HG03460 (cell line): ENCODE measurements around the gene EXOC6.
"Not testable (repeated sequence)": the region's sequence is repeated elsewhere in the genome, so short reads cannot be mapped to it uniquely, and the experiment has no call there.

Experiments used
- ATAC-seq: cut with Tn5 transposase; IDR thresholded peaks from one replicate; pipeline ENCODE4 v1.9.1; 2021; ENCODE audit not compliant: unreplicated experiment

The EXOC6 gene

DNA sequence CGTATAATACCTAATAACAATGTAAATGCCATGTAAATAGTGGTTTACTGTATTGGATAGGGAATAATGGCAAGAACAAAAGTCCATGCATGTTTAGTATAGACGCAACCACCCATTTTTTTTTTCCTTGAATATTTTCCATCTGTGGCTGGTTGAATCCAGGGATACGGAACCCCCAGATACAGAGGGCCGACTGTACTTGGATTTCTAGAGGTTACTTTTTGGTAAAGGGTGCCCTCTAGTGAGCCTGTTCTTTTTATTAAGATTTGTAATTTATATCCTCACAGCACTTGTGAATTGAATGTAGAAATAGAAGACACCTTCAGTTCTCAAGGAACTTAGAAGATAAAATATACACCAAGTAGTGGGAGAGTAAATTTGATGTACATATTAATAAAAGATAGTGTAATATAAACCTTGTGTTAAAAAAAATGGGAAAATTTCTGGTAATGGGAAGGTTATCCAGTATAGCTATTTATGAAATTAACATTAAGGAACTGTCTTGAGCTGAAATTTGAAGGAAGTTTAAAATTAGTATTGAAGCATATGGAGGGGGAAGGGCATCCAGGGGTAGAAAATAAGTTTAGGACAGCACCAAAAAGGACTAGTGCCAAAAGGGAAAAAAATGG, 32.0 kb downstream of the EXOC6 start:
- ATAC-seq: no peak

DNA sequence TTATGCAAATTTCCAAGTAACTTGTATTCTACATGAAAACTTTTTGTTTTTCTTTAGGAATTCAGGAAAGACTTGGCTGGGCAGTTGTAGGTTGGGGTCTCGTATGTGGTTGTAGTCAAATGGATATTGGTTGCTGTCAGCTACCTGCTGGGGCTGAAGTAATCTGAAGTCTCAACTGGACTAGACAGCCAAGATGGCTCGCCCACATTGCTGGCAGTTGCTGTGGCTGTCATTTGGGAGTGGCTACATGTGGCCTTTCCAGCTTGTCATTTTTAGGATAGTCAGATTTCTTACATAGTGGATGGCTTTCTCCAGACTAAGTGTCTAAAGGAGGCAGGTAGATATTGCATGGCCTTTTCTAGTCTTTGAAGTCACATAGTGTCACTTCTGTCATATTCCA, 32.6 kb downstream of the EXOC6 start:
- no peak for ATAC-seq

DNA sequence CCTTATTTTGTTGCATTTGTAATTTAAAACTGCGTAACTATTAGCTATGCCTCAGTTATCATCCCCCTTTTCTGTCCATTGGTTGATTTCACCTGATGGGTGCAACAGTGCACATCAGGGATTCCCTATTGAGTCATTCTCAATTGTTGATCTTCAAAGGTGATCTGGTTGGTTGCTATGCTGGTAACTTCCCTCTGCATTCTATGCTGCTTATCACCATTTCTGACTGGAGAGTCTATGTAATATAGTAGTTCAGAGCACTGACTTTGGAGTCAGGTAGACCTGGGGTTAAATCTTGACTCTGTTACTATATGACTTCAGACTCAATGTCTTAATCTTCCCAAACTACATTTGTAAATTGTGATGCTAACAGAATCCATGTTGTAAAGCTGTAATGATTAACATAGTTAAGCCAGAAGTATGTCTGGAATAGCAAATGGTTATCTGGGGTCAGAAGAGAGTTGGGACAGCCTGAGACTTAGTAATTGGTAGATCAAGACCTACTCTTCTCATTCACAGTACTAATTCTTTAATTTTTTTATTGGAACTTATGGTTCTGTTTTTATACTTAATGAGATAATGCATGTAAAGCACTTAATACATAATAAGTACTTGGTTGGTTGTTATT, 38.1 kb downstream of the EXOC6 start:
- ATAC-seq: no peak

DNA sequence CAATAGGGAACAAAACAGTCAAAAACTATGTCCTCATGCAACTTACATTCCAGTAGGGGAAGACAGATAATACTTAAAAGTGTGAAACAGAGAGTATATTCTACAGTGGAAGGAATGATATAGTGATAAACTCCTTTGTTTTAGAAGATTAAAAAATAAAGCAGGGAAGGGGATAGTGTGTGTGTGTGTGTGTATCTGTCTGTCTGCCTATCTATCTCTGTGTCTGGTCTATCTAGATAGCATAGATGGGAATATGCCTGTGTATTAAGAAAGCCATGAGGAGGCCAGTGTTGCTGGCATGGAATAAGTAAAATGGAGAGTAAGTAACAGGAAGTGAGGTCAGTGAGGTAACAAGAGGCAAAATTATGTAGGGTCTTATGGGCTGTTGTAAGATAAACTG, 42.2 kb downstream of the EXOC6 start:
- no peak for ATAC-seq

DNA sequence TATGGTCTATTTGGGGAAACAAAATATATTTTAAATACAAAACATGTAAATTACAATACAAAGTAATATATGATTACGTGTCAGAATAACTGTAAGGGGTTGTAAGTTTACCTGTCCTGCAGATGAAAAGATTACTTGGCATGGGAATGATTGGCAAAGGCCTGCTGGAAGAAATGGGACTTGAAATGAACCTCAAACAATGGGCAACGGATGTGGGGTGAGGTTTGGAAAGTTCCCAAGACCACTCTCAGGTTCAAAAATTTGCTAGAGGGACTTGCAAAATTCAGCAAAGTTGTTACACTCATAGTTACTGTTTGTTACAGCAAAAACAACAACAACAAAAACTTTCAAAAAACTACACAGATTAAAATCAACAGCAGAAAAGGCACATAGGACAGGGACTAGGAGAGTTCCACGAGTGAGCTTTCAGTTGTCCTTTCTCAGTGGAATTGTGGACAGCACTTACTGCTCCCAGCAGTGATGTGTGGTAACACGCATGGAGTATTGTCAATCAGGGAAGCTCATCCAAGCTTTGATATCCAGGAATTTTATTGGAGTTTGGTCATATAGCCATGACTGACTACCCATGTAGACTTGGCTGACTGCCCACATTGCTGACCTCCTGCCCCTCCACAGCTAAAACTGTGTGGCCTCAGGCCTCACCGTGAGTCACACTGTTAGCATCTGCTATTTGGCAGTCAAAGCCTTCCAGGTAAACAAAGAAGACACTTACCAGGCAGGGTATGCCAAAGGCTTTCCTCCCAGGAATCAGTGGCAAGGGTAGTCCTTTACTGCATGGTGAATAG, 43.8 kb downstream of the EXOC6 start:
- no peak for ATAC-seq

DNA sequence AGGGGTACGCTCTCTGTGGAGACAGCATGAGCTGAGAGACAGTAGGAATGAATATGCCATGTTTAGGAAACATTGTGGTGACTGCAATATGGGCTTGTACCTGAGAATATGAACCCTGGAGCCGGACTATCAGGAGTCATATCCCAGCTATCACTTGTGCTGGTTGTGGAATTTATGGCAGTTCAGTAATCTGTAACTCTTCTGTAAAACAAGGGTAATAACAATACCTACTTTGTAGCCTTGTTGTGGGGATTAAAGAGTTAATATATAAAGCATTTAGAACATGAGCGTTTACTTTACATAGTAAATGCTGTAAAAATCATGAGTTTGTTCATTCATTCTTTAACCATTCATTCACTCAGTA, 44.4 kb downstream of the EXOC6 start:
- no peak for ATAC-seq

DNA sequence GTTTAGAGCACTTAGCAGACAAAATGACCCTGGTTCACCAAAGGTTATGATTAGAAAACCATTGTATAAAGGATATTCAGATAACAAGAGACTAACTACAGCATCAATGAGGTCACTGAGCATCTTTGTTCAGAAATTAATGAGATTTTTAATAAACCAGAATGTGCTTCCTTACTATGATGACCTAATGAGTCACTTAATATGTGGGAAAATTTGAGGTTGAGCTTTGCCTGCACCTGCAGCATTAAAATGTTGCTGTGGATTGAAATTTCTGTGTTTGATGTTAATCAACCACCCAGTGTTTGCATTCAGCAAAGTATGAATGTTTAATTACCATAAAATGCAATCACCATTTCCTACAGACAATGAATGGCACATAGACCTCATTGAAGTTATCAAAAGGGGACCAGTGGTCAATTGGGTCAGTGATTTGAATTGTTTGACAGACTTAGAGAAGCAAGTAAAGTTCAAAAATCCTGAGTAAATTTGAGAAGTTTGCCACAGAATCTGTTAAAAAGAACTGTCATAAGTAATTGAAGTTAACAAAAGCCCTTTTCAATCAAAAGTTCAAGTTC, 45.8 kb downstream of the EXOC6 start:
- ATAC-seq: no peak

DNA sequence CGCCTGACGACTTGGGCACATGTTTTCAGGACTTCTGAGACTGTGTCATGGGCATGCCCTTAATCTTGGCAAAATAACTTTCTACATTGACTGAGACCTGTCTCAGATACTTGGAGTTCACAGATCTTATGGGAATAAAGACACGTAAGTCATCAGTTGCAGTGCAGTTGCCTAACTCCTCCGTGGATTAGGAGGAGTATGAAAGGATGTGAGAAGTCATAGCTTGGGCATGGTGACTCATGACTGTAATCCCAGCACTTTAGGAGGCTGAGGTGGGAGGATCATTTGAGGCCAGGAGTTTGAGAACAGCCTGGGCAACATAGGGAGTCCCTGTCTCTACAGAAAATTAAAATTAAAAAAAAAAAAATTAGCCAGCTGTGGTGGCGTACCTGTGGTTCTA, 49.6 kb downstream of the EXOC6 start:
- no peak for ATAC-seq

DNA sequence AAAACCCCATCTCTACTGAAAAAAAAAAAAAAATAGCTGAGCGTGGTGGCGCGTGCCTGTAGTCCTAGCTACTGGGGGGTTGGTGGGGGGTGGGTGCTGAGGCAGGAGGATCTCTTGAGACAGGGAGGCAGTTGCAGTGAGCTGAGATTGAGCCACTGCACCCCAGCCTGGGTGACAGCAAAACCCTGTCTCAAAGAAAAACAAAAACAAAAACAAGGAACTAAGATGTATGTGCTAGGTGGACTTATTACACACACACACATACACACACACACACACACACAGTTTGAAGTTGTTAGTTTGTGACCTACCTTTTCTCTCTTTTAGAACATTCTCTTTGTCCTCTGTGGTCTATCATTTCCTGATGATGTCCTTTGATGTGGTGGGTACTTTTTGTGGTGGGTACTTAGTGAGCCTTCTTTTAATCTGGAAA, 53.5 kb downstream of the EXOC6 start:
- ATAC-seq: no peak

DNA sequence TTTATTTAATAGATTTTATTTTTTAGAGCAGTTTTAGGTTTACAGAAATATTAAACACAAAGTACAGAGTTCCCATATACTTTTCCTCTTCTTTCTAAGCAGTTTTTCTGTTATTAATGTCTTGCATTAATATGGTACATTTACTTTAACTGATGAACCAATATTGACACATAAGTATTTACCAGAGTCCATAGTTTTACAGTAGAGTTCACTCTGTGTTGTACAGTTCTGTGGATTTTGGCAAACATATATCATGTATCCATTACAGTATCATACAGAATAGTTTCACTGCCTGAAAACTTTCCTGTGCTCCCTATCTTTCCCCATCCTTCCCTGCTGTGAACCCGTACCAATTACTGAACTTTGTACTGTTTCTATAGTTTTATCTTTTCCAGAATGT, 55.3 kb downstream of the EXOC6 start:
- ATAC-seq: no peak

DNA sequence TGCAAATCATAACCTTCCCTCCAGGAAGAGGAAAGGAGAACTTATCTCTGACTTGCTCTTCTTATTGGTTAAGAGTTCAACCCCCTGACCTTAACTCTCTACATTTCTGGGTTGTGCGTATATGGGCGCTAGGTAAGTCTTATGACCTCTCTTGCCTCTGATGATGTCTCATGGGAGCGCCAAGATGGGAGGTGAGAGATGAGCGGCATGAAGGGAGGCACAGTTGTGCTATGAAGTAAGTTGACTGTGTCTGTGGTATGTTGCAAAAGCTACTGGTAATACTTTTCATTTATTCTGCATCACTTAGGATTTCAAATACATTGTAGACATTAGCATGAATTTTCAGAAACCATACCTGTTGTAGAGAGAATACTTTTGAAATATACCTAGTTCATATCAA, 59.0 kb downstream of the EXOC6 start:
- no peak for ATAC-seq

DNA sequence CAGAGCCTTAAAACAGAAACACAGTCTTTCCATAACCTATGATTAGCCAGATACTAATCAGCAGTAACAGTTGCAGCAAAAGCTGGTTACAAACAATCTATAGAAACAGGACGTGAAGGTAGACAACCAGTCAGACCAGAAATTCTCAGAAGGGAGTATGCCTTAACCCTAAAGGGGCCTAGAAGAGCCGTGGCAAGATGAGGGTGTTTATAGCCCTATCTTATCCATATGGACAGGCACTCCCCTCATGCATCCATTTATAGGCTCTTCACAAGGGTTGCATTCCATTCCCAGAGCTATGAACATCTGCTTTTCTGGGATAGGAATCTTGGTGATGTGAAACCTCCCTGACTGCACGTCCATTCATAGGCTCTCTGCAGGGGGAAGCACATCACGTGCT, 64.3 kb downstream of the EXOC6 start:
- ATAC-seq: not testable (repeated sequence)

DNA sequence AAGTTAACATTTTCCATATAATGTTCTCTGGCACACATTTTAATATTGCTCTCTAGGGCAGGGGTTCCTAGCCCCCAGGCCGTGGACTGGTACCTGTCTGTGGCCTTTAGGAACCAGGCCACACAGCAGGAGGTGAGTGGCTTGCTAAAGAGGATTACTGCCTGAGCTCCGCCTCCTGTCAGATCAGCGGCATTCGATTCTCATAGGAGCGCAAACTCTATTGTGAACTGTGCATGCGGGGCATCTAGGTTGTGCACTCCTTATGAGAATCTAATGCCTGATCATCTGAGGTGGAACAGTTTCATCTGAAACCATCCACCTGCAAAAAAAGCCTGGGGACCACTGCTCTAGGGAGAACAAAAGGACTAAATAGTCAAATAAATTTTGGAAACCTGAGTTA, 65.7 kb downstream of the EXOC6 start:
- no peak for ATAC-seq

DNA sequence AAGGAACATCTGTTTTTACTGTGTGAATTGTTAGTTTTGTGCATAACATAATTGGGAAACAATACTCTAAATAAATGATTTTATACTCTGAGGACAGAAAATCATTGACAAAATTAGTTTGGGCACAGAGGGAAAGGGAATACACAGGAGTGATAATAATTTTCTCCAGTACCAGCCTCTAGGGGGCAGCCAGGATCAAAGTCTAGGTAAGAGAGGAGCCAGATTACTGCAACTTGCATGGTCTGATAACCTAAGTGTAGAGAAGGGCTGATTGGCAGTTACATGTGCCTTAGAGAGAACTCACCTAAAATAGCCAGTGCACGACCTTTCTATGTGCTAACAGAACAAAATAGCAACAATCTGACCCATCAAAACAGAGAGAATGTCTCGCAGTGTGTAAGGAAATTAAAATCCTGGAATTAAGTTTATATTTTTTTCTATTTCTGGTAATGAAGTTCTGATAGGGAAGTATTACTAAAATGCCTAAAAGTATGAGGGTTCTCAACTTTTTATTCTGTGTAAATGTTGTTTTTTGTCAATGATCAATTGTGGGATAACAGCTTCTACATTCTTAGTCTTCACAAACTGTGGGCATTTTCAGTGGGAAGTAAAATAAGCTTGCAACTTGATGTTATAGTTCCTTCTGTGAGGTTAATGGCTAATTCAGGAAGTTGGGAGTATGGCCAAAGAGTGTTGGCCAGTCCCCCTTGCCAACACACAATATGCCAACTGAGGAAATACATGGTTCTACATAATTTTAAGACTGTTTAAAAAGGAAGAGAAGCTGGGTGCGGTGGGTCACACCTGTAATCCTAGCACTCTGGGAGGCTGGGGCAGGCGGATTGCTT, 66.4 kb downstream of the EXOC6 start:
- peak; percentile 56 for ATAC-seq

DNA sequence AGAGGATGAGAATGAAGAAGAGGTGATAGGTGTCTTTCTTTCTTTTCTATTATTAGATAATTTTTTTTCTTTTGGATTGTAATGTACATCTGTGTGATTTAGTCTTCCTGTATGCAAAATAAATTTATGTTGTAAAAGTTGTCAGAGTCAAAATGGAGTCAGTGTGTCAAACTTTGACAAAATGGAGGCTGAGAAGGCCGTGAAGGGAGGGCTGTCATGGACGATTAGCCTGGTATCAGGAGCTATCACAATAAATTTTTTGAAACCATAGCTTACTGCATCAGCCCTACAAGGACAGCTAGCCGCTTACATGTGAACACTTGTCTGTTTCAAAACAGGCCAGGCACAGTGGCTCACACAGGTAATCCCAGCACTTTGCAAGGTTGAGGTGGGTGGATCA, 67.6 kb downstream of the EXOC6 start:
- ATAC-seq: no peak

DNA sequence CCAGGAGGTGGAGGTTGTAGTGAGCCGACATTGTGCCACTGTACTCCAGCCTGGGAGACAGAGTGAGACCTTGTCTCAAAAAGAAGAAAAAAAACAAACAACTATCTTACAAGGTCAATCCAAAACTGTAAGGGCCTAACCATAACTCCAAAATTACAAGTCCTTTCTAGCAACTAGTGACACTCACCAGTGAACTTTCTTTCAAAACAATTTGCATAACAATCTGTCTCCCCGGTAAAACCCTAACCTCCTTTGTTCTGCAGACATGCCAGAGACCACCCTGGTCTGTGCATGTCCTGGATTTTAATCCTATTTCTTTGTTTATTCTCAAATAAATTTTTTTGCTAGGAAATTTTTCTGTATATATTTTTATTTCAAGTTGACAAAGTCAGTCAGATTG, 68.1 kb downstream of the EXOC6 start:
- no peak for ATAC-seq

DNA sequence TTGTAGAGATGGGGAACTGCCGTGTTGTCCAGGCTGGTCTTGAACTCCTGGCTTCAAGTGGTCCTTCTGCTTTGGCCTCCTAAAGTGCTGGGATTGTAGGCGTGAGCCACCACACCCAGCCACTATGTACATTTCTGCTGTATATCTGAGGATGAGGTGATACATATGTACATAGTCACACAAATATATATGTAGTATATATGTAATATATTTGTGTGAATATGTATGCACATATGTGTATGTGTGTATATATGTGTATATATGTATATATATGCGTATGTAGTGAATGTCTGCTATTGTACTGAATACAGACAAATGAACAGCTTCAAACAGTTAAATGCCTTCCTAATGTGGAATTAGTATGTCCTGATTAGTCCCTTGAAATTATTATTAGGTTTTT, 70.3 kb downstream of the EXOC6 start:
- ATAC-seq: no peak

DNA sequence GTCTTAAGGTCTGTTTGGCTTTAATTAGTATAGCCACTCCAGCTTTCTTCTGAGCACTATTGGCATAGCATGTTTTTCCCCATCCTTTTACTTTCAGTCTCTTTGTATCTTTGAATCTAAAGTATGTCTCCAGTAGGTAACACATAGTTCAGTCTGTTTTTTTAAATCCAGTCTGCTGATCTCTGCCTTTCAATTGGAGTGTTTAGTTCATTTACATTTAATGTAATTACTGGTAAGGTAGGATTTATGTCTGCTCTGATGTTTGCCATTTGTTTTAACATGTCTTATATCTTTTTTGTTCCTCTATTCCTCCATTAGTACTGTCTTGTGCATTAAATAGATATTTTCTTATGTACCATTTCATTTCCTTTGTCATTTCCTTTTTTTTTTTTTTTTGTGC, 72.5 kb downstream of the EXOC6 start:
- ATAC-seq: no peak

DNA sequence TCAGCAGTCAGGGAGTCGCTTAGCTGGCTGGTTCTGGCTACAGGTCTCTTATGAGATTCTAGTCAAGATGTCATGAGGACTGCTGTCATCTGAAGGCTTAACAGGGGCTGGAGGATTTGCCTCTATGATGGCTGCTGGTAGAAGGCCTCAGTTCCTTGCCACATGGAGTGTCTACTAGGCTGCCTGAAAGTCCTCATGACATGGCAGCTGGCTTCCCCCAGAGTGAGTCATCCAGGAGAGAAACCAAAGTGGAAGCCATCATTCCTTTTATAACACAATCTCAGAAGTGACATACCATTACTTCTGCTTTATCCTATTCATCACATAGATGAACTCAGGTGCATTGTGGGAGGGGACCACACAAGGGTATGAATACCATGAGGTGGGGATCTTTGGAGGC, 75.1 kb downstream of the EXOC6 start:
- ATAC-seq: no peak

DNA sequence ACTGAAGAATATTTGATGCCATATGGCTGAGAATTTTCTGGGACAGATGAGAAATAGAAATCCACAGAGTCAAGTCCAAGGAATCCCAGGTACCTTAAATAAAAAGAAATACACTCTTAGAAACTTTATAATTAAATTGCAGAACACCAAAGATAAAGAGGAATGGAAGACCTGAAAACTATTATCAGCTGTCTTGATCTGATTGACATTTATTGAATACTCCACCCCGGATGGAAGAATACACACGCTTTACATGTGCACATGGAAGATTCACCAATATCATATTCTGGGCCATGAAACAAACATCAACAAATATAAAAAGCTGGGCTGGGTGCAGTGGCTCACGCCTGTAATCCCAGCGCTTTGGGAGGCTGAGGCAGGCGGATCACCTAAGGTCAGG, 81.6 kb downstream of the EXOC6 start:
- no peak for ATAC-seq

DNA sequence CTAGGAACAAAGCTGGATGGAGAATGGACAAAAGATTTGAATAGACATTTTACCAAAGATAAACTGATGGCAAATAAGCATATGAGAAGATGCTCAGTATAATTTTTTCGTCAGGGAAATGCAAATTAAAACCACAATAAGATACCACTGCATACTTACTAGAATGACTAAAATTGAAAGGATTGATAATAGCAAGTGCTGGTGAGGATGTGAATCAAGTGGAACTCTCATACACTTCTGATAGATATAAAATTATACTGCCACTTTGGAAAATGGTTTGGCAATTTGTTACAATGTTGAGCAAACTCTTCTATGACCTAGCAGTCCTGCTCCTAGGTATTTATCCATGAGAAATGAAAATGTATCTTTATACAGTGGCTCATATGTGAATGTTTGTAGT, 83.3 kb downstream of the EXOC6 start:
- no peak for ATAC-seq
